Measurements from ENCODE around the gene TCP1.

The TCP1 gene

DNA sequence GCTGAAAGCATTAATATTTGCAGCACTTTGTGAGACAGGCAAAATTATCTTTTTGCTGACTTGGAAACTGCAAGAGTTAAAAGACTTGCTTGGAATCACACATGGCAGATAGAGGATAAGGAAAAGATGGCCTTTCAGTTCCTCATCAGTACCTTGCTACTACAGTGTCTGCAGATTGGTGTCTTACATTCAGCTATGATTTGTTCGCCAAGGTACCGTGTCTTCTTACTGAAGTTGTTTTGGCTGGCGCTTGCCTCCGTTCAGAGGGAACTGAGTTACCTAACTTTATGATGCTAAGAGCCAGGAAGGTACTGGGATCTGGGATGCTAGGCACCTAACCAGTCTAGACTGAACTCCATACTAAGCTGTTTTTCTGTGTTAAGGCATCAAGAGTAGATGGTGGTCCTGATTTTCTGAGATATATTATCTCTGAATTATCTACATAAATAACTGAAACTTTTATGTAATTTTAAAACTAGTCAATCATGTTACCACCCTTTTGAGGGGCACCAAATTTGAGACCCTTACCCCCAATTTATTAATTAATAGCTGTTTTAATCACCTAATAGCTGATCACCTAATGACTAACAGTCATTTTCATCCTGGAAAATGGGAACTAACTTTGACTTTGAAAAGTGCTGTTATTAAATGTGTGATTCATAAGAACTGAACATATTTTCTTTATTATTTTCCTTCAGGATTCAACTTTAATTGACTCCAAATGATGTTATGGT is 59.6 kb downstream of the TCP1 start:
- TF ChIP-seq, protein P1, sequence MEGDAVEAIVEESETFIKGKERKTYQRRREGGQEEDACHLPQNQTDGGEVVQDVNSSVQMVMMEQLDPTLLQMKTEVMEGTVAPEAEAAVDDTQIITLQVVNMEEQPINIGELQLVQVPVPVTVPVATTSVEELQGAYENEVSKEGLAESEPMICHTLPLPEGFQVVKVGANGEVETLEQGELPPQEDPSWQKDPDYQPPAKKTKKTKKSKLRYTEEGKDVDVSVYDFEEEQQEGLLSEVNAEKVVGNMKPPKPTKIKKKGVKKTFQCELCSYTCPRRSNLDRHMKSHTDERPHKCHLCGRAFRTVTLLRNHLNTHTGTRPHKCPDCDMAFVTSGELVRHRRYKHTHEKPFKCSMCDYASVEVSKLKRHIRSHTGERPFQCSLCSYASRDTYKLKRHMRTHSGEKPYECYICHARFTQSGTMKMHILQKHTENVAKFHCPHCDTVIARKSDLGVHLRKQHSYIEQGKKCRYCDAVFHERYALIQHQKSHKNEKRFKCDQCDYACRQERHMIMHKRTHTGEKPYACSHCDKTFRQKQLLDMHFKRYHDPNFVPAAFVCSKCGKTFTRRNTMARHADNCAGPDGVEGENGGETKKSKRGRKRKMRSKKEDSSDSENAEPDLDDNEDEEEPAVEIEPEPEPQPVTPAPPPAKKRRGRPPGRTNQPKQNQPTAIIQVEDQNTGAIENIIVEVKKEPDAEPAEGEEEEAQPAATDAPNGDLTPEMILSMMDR (IDR thresholded peaks at IDR 0.05; ENCODE audit: low read depth, low read length): no peak

DNA sequence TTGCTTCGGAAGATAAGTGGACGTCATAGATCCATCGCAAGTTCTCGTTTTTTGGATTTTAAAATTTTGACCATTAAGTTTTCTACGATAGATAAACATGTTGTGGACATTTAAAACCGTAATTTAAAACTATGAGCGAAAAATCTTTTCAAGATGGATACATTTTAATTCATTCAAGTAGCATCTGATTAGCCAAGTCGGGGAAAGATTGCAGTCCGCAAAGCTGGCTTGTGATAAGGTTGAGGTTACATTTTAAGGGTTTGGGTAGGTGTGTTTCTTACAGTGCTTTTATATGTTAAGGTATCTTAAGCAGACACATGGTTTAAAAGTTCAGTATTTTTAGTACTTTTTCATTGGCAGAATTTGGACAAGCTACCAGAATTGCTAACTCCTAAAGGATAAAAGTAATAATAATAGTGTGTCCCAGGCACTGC is 60.9 kb downstream of the TCP1 start:
- TF ChIP-seq, protein P1 (IDR thresholded peaks at IDR 0.05; ENCODE audit: low read depth, low read length): no peak
- no peak for DNase-seq (ENCODE audit: extremely low read depth, low read depth)

More for the DNA sequence above, 59.6 kb downstream of the TCP1 start:
- no peak for DNase-seq (ENCODE audit: extremely low read depth, low read depth)
